ENCODE results near the gene LCE1B. TPM values are rescaled to one million over a fixed set of nuclear protein-coding genes. Genes with fewer than 3 reads are reported as not detected.

The LCE1B gene
- total RNA-seq, 2 donors from 2014 or later, result not detected

DNA sequence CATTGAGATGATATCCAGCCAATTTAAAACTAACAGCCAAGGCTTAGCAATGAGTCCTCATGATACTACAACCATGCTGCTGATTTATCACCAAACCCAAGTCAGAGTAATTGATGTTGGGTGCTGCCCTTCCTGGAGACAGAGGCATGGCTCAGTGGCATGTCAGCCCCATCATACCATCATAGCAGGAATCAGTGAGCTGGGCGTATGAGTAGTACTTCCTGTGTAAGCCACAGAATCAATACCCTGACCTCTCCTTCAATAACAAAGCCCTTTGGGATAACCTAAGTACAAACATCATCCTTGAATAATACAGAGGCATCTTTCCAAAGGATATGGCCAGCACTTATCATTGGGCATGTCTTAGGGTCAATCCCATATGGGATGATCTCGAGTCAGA lies 28.7 kb upstream of the LCE1B start:
- H3K4me3 Mint-ChIP-seq, result no peak overlapping the region
- H3K36me3 Mint-ChIP-seq (ENCODE audit: low read depth), result no peaks in the 10 kb centered on the region
- no peak overlapping the region for H3K27ac ChIP-seq (ENCODE audit: low read depth, low read length)
- no peaks in the 10 kb centered on the region for H3K36me3 ChIP-seq (ENCODE audit: control insufficient read depth, insufficient read depth, low read length)
- H3K4me1 Mint-ChIP-seq, result no peaks in the 10 kb centered on the region
- peaks cover 71% of the 10 kb centered on the region for H3K9me3 ChIP-seq (ENCODE audit: control insufficient read depth, low read length)
- H3K9me3 Mint-ChIP-seq, result peaks cover 81% of the 10 kb centered on the region
- no peaks in the 10 kb centered on the region for H3K4me1 ChIP-seq (ENCODE audit: control insufficient read depth, insufficient read depth, low read length)
- no peak for TF ChIP-seq CTCF (conservative IDR thresholded peaks at IDR 0.05)
- no peak overlapping the region for H3K4me3 ChIP-seq (ENCODE audit: low read length)
- DNase-seq, result no peak
- no peaks in the 10 kb centered on the region for H3K27me3 Mint-ChIP-seq (ENCODE audit: insufficient read depth)
- 60 to 73% methylated on average over 2 of the region's 2 CpGs for WGBS, 2 experiments (ENCODE audit: insufficient coverage in 1 of 2, insufficient read length in 1 of 2)
- H3K27me3 ChIP-seq (ENCODE audit: control insufficient read depth, insufficient read depth, low read length, poor library complexity, severe bottlenecking), result no peaks in the 10 kb centered on the region
- no peak overlapping the region for H3K9ac ChIP-seq (ENCODE audit: extremely low read depth, low read length, poor library complexity, severe bottlenecking)
- no peak overlapping the region for H3K27ac Mint-ChIP-seq

- Histone ChIP-seq H3K36me3 (ENCODE audit: control insufficient read depth, insufficient read depth, low read length) (no peaks in the 10 kb centered on the region), H3K9me3 (ENCODE audit: control insufficient read depth, low read length) (peaks cover 58% of the 10 kb centered on the region), H3K4me1 (ENCODE audit: control insufficient read depth, insufficient read depth, low read length) (no peaks in the 10 kb centered on the region), H3K4me3 (ENCODE audit: low read length) (no peak within 1 kb of the TSS), H3K27me3 (ENCODE audit: control insufficient read depth, insufficient read depth, low read length, poor library complexity, severe bottlenecking) (no peaks in the 10 kb centered on the region), H3K27ac (ENCODE audit: low read depth, low read length) (no peak within 1 kb of the TSS), H3K9ac (ENCODE audit: extremely low read depth, low read length, poor library complexity, severe bottlenecking) (no peak within 1 kb of the TSS)
- Mint-ChIP-seq H3K4me1 (no peaks in the 10 kb centered on the region), H3K4me3 (no peak within 1 kb of the TSS), H3K9me3 (peaks cover 80% of the 10 kb centered on the region), H3K27ac (no peak within 1 kb of the TSS), H3K36me3 (ENCODE audit: low read depth) (no peaks in the 10 kb centered on the region), H3K27me3 (ENCODE audit: insufficient read depth) (no peaks in the 10 kb centered on the region)
- no peak for DNase-seq
- no peak for TF ChIP-seq CTCF (conservative IDR thresholded peaks at IDR 0.05)
- WGBS, 2 experiments (ENCODE audit: insufficient coverage in 1 of 2, insufficient read length in 1 of 2), result 17 to 53% methylated on average over 1 to 2 of the region's 2 CpGs
Observed at GRCh38 chr1:152786077-152786476, 25.7 kb upstream of the LCE1B start, which contains the start of gene LCE1E. TSS of gene LCE1E (plus strand) at chr1:152786257. CDS start at chr1:152787300, 1,043 bp downstream.

DNA sequence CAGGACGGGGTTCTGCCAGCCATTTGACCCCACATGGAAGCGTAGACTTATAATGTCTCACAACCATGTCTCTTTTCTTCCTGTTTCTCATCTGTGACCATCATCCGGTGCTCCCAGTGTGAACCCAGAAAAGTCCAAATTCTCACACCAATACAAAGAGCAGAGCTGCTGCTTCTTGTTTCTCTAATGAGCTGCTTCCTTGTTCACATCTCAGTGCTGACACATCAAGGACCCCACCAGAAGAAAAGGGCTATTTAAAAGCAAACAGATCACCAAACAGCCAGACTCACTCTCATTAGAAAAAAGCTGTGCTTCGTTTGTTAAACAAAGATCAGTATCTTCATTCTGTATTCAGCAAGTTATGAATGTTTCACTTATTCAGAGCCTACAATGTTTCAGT lies 16.1 kb upstream of the LCE1B start:
- Histone ChIP-seq H3K9ac (ENCODE audit: extremely low read depth, low read length, poor library complexity, severe bottlenecking) (no peak overlapping the region), H3K4me1 (ENCODE audit: control insufficient read depth, insufficient read depth, low read length) (no peaks in the 10 kb centered on the region), H3K4me3 (ENCODE audit: low read length) (no peak overlapping the region), H3K27me3 (ENCODE audit: control insufficient read depth, insufficient read depth, low read length, poor library complexity, severe bottlenecking) (no peaks in the 10 kb centered on the region), H3K36me3 (ENCODE audit: control insufficient read depth, insufficient read depth, low read length) (no peaks in the 10 kb centered on the region), H3K9me3 (ENCODE audit: control insufficient read depth, low read length) (peaks cover 21% of the 10 kb centered on the region), H3K27ac (ENCODE audit: low read depth, low read length) (no peak overlapping the region)
- WGBS, 2 experiments (ENCODE audit: insufficient coverage in 1 of 2, insufficient read length in 1 of 2), result 11 to 63% methylated on average over 1 to 4 of the region's 4 CpGs
- H3K4me3 Mint-ChIP-seq, result no peak overlapping the region
- no peak for DNase-seq
- no peak for TF ChIP-seq CTCF (conservative IDR thresholded peaks at IDR 0.05)
- peaks cover 2% of the 10 kb centered on the region for H3K27me3 Mint-ChIP-seq (ENCODE audit: insufficient read depth)
- peaks cover 2% of the 10 kb centered on the region for H3K36me3 Mint-ChIP-seq (ENCODE audit: low read depth)
- no peak overlapping the region for H3K27ac Mint-ChIP-seq
- H3K9me3 Mint-ChIP-seq, result peaks cover 86% of the 10 kb centered on the region
- H3K4me1 Mint-ChIP-seq, result no peaks in the 10 kb centered on the region
